CD4-positive, alpha-beta T cell treated with Interleukin-17A for 4 hours (primary cell): ENCODE measurements around the gene AMDHD2.
"Not testable (repeated sequence)": the region's sequence is repeated elsewhere in the genome, so short reads cannot be mapped to it uniquely, and the experiment has no call there.

Experiments used
- DNase-seq: peaks from one replicate; pipeline ENCODE4 v3.0.0-alpha.2; 2020; ENCODE audit warnings: mixed read lengths

Gene AMDHD2, protein sequence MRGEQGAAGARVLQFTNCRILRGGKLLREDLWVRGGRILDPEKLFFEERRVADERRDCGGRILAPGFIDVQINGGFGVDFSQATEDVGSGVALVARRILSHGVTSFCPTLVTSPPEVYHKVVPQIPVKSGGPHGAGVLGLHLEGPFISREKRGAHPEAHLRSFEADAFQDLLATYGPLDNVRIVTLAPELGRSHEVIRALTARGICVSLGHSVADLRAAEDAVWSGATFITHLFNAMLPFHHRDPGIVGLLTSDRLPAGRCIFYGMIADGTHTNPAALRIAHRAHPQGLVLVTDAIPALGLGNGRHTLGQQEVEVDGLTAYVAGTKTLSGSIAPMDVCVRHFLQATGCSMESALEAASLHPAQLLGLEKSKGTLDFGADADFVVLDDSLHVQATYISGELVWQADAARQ

DNA sequence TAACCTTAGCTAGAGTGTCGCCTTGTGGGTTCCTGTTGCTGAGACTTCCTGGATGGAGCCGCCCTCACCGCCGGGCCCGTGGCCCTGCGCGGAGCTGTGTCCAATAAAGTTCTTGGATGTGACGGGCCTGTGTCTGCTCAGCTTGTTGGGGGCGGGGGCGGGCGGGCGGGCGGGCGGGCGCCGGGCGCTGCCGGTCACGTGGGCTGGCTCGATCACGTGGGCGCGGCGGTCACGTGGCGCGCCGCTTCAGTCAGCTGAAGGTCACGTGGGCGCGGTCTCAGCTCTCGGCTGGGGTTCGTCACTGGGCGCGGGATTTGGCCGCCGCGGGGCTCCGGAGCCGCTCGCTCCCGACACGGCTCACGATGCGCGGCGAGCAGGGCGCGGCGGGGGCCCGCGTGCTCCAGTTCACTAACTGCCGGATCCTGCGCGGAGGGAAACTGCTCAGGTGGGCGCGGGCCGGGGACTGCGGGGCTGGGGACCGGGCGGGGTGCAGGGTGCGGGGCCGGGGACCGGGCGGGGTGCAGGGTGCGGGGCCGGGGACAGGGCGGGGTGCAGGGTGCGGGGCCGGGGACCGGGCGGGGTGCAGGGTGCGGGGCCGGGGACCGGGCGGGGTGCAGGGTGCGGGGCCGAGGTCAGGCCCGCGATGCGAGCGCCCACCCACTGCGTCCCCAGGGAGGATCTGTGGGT is at the start of gene AMDHD2:
Gene AMDHD2 (plus strand): TSS at position 275 of the 687 bp plus-strand sequence. CDS start 88 bp downstream, at position 363.
- peak; percentile 93 for DNase-seq

DNA sequence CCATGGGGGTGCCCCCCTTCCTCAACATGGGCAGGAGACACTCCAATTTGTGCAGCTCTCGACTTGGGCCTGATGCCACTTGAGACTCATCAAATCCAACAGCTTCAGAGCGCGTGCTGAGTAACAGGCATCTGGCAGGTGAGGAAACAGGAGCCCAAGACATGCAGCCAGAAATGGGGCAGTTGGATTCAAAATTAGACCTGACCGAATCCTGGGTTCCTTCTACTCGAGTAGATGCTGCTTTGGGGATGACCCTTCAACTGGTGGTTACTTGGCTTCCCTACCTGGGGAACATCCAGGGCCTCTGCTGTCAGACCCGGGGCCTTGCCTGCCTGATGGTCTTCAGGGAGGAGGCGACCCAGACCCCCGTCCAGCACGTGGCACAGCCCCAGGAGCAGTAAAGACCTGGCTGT is 49.6 kb upstream of the AMDHD2 start:
- DNase-seq: no peak

DNA sequence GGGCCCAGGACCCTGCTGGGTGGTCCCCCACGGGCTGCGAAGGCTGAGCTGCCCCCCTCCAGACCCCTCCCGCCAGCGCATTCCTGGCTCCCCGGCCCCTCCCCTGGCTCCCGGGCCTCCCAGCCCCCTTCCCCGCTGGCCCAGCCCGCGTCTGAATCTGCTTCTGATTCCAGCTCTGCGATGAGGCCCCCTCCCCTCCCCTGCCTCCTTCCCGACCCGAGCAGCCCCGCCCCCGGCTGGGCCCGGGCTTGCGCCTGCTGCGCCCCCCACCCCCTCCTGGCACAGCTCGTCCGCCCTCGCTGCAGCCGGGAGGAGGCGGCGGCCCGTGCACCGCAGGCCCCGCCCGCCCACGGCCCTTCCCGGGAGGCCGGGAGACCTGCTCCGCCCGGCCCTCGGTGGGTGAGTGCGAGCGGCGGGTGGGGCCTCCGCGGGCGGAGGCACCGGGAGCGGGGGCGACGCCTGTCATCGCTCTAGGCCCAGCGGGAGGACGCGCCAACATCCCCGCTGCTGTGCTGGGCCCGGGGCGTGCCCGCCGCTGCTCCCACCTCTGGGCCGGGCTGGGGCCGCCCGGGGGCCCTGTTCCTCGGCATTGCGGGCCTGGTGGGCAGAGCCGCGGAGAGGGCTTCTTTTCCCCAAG is 49.0 kb upstream of the AMDHD2 start, which contains the start of gene NTN3:
Gene NTN3 (plus strand): TSS at position 282 of the 637 bp plus-strand sequence. CDS start 405 bp downstream, outside the sequence.
- peak; percentile 20 for DNase-seq

DNA sequence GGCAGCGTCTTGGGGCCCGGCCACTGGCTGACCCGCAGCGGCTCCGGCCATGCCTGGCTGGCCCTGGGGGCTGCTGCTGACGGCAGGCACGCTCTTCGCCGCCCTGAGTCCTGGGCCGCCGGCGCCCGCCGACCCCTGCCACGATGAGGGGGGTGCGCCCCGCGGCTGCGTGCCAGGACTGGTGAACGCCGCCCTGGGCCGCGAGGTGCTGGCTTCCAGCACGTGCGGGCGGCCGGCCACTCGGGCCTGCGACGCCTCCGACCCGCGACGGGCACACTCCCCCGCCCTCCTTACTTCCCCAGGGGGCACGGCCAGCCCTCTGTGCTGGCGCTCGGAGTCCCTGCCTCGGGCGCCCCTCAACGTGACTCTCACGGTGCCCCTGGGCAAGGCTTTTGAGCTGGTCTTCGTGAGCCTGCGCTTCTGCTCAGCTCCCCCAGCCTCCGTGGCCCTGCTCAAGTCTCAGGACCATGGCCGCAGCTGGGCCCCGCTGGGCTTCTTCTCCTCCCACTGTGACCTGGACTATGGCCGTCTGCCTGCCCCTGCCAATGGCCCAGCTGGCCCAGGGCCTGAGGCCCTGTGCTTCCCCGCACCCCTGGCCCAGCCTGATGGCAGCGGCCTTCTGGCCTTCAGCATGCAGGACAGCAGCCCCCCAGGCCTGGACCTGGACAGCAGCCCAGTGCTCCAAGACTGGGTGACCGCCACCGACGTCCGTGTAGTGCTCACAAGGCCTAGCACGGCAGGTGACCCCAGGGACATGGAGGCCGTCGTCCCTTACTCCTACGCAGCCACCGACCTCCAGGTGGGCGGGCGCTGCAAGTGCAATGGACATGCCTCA is 48.3 kb upstream of the AMDHD2 start:
- no peak for DNase-seq

DNA sequence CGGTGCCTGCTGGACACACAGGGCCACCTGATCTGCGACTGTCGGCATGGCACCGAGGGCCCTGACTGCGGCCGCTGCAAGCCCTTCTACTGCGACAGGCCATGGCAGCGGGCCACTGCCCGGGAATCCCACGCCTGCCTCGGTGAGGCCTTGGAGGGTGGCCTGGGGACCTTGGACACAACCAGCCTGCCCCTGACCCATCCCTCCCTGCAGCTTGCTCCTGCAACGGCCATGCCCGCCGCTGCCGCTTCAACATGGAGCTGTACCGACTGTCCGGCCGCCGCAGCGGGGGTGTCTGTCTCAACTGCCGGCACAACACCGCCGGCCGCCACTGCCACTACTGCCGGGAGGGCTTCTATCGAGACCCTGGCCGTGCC is 47.7 kb upstream of the AMDHD2 start:
- DNase-seq: no peak

DNA sequence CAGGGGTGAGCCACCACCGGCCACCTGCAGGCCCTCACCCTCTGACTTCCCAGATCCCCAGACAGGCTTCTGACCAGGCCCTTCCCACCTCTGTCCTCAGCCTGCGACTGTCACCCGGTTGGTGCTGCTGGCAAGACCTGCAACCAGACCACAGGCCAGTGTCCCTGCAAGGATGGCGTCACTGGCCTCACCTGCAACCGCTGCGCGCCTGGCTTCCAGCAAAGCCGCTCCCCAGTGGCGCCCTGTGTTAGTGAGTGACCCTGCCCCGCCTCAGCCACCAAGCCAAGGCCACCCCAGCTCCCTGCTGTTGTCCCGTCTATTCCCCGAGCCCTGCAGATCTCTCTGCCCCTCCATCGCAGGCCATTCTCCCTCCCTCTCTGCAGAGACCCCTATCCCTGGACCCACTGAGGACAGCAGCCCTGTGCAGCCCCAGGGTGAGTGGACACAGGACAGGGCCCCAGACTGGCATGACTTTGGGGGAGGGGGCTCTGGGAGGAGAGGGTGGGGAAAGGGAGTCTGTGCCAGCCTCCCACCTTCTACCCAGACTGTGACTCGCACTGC is 47.2 kb upstream of the AMDHD2 start:
- DNase-seq: no peak

DNA sequence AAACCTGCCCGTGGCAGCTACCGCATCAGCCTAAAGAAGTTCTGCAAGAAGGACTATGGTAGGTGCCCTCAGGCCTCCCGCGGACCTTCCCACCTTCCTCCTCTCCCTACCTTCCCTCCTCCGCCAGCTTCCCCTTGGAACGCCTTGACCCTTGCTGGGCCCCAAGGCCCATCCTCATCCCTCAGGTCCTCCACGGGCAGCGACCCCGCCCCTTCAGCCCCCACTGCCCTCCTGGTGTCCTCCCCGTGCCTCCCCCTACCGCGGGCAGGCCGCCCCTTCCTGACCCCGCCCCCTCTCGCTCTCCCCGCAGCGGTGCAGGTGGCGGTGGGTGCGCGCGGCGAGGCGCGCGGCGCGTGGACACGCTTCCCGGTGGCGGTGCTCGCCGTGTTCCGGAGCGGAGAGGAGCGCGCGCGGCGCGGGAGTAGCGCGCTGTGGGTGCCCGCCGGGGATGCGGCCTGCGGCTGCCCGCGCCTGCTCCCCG is 46.7 kb upstream of the AMDHD2 start:
- peak; percentile 46 for DNase-seq

DNA sequence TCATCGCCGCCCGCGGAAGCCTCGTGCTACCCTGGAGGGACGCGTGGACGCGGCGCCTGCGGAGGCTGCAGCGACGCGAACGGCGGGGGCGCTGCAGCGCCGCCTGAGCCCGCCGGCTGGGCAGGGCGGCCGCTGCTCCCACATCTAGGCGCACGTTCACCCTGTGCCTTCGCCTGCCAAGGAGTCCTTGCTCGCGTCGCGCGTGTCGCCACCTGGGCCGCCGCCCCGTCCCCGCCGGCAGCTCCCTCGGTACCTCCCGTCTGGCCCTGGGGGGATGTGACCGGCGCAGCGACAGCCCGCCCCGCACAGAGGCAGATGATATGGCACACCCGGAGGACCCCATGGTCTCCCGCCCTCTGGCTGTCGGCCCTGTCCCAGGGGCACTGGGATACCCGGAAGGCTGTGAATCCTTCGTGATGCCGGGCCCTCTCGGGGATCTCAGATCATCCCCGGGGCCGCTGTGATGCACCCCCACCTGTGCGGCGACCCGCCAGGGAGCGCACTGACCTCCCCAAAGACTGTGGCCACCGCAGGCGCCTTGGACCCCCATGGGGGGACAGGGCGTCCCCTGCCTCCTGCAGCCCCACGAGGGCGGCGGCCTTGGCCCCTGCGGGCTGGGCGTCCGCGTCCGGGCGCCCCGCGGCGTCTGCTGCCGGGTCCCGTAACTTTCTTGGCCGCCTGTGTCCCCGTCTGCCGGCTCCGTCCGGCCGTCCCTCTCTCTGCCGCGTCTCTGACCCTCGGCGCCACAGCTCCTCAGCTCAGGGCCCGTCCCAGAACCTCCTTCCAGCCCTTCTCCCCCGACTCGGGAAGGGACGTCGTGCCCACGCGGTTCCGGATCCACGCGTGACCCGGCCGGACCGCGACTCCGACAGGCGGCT is 45.9 kb upstream of the AMDHD2 start:
- DNase-seq: peak; percentile 71

DNA sequence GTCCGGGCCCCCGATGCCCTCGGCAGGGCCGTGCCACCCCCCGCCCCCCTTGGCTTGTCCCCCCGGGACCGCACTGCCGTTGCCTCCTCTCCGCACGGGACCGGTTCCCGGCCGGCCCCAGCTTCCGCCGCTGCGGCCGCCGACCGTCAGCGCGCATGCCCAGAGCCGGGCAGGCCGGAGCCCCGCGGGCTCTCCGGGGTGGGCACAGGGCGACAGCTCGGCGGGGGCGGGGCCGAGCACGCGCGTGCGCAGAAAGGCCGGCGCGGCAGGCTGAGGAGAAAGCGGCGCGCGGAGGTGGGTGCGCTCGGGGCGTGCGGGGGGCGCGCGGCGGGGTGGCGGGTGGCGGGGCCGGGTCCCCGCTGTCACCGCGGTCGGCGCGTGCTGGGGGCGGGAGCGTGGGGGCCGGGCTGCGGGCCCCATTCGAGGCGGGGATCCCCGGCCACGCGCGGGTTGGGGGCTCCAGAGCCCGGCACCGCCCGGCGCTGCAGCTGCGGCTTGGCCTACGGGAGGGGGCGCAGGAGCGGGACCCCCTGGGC is 45.2 kb upstream of the AMDHD2 start, which contains the start of gene TBC1D24:
Gene TBC1D24 (plus strand): TSS at position 251 of the 536 bp plus-strand sequence. CDS start 21,022 bp downstream, outside the sequence.
- peak; percentile 86 for DNase-seq

DNA sequence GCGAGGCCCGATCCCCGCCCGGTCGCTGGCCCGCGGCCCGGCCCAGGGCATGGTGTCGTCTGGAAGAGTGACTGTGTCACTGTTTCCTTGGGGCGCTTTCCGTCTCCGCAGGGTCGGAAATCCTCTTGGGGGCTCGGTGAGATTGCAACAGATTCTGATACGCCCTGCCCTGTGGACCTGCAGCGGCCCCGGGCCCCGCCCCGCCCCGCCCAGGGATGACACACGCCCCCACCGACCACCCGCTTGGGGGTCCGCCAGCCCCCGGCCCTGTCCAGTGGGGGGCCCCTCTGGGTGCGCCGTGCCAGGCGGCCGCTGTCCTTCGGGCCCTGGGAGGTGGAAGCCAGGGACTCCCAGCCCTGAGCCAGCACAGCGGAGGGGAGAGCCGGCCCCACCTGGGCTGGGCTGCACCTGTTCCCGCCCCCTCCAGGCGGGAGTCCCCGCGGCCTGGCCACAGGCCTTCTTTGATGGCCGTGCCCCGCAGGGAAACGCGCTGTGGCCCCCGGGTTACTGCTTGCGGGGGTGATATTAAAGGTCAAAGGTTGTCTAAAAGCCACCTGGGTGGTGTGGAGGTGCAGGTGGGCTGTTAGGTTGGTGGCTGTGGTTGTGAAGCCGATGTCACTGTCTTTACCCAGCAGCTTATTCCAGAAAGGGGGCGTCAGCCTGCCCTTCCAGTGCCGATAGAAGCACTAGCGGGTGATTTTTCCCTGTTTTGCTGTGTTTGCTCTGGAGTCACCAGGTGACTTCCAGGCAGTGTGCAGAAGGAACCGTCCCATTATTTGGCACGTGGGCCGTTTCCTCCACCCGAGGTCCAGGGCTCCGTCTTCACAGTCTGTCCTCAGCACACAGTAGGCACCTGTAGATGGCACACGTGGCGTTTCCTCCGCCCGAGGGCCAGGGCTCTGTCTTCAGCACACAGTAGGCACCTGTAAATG is 44.5 kb upstream of the AMDHD2 start:
- DNase-seq: peak; percentile 45

DNA sequence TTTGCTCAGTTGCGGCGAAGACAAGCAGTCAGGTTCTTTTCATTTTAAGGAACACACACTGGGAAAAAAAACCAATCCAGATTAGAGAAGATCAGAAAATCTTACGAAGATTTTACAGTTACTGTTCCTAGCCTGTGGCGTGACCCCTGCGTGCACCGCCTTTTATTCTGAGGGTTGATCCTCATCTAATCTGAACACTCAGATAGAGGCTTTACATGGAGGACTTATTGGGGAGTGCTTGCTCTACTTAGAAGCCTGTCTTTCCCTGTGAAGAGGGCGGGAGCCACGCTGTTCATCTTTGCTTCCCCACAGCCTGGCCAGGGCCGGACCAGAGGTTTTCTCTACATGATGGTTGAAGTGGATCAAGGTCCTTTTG is 43.8 kb upstream of the AMDHD2 start:
- DNase-seq: no peak

DNA sequence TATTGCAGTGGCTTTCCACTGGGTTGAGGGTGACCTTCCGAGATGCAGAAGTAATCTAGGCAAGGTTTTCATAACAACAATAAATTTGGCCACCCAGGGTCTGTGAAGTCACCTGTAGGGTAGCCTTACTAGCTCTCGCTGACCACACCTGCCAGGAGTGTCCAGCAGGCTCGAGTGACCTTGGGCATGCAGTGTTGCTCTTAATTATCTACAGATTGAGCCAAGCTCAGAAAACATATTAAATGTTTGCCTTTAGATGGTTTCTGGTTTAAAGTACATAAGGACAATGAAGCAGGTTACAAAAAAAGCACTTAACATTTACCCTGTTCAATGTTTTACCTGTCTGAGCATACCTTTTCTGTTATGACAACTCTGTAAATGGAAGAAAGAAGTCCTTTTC is 43.4 kb upstream of the AMDHD2 start:
- DNase-seq: no peak

DNA sequence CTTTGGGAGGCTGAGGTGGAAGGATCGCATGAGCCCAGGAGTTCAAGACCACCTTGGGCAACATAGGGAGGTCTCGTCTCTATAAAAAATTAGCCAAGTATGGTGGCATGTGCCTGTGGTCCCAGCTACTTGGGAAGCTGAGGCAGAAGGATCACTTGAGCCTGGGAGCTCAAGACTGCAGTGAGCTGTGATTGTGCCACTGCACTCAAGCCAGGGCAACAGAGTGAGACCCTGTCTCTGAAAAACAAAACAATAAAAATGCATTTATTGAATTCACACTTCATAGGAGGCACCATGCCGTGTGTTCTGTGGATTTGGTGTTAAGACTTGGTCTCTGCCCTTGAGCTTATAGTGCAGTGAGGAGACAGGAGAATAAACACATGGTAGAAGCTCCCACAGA is 42.8 kb upstream of the AMDHD2 start:
- DNase-seq: no peak

DNA sequence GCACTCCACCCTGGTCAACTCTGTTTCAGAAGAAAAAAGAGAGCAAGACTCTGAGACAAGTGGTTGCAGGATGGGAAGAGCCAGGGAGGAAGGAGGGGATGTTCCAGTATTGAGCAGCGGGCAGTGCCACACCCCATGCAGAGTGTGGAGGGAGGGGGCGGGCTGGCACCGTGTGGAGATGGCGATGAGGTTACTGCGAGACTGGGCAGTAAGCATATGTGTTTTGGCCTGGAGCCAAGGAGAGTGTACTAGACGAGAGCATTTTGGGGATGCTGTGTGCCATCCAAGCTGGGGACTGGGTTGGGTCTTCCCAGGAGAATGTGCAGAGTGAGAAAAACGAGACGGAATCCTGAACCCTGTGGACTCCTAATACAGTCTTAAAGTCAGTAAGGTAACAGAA is 41.9 kb upstream of the AMDHD2 start:
- DNase-seq: no peak

DNA sequence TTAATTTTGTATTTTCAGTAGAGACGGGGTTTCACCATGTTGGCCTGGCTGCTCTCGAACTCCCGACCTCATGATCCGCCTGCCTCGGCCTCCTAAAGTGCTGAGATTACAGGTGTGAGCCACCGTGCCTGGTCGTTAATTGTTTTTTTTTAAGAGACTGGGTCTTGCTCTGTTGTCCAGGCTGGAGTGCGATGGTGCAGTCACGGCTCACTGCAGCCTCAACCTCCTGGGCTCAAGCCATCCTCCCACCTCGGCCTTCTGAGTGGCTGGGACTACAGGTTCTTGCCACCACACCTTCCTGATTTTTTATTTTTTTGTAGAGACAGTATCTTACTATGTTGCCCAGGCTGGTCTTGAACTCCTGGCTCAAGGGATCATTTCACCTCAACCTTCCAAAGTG is 40.2 kb upstream of the AMDHD2 start:
- DNase-seq: not testable (repeated sequence)

DNA sequence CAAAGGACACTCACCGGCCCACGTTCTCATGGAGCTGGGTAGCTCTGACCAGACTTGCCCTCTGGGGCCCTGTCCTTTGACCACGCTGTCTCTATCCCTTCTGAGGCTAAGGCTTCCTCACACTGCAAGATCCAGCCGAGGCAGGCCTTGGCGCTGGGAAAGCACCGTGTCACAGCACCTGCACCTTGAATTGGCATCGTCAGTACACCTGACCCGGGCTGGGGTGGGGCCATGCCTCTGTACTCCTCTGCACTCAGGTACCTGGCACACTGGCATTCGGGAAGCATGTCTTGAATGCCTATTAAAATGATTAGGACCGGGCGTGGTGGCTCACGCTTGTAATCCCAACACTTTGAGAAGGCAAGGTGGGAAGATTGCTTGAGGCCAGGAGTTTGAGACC is 39.2 kb upstream of the AMDHD2 start:
- no peak for DNase-seq

DNA sequence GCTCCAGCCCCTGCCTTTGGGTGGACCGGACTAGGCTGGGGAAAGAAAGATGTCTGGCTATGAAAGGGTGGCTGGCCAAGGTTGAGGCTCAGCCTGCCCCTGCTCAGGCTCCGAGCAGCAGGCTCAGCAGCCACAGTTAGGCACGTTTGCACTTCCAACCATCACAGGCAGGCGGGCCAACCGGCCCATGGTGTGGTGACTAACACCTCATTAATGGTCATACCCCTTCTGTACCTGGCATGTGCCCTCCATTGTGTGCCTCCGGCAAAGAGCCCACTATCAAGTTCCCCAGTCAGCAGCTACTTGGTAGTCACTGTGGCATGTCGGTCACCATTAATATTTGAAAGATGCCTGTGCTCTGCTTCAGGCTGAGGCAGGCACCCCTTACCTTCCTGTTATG is 38.5 kb upstream of the AMDHD2 start:
- DNase-seq: no peak

DNA sequence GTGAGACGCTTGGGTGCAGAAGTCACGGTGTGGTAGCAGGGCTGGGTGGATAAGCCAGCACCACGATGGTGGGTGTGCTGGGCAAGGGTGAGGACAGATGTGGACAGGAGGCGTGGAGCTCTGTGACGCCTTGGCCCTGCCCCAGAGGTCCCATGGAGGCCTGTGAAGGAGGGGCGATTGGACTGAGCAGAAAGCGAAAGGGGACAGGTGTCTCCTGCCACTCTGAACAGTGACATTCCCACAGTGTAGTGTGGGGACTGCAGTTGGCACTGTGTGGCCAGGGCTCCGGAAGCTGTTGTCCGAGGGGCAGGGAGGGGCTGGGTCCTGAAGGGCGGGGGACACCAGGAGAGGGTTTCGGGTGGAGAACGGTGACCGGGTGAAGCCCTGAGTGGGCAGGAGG is 37.9 kb upstream of the AMDHD2 start:
- DNase-seq: no peak

DNA sequence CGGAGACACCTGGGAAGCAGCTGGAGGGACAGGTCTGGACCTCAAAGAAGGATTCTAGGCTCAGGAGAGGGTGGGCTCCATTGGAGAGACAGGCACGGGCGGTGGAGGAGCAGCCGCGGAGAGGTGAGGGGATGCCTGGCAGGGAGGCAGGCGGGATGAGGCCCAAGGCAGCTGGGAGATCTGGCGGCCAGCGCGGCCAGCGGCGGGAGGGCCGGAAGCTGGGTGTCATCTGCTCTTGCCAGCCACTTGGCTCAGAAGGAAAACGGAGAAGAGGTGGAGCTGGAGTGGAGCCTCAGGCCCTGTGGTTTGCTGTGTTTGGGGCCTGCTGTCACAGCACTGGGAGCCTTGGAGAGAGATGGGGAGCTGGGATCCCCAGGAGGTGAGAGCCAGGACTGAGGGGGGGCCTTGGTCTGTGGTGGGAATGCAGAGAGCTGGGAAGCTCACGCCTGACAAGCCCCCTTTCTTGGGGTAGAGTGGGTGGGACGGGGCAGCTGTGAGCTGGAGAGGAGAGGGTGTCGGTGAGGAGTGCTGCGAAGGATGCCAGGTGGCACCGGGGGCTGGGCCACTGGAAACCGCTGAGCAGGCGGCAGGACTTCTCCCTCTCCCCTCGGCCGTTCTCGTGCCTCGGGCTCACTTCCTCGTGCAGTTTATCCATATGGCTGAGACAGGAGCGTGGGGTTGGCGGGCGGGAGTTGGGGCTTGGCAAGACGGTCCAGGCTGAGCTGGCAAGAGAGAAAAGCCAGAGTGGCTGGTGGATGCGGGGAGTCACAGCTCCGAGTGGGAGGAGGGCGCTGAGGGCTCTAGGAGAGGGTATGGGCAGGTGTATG is 37.2 kb upstream of the AMDHD2 start:
- no peak for DNase-seq
